Lower lobe of right lung (tissue), 2 donors: ENCODE results near the gene VPS41. TPM values are rescaled to one million over a fixed set of nuclear protein-coding genes. Genes with fewer than 3 reads are reported as not detected.

Experiments used
- ATAC-seq, 2 donors: fragments of 200-7000 bp; cut with Tn5 transposase; one replicate each; pipeline ENCODE4 v1.9.1; 2020 to 2022; ENCODE audit warnings: mild to moderate bottlenecking in 2 of 2, moderate library complexity in 2 of 2
- DNase-seq: peaks from one replicate; pipeline ENCODE4 v3.0.0-alpha.2; 2020
- H3K27ac ChIP-seq: fragments of 200-600 bp; one replicate; pipeline ENCODE4 v1.8.0; 2022
- H3K27me3 ChIP-seq: fragments of 200-600 bp; one replicate; pipeline ENCODE4 v1.8.0; 2022; ENCODE audit warnings: low read depth
- H3K36me3 ChIP-seq: fragments of 200-600 bp; one replicate; pipeline ENCODE4 v1.8.0; 2022; ENCODE audit warnings: mild to moderate bottlenecking
- H3K4me1 ChIP-seq: fragments of 200-600 bp; one replicate; pipeline ENCODE4 v1.8.0; 2022
- H3K4me3 ChIP-seq: fragments of 200-600 bp; one replicate; pipeline ENCODE4 v1.8.0; 2022; ENCODE audit warnings: mild to moderate bottlenecking
- H3K9me3 ChIP-seq: fragments of 200-600 bp; one replicate; pipeline ENCODE4 v1.8.0; 2022
- intact Hi-C: fragments of 100-400 bp; cut with DNase I; formaldehyde crosslinking; loops from one replicate; pipeline ENCODE4 v1.11.0; 2022
- total RNA-seq: library from RNA; stranded (reverse); fragmentation: NEBNext Ultra II Directional; extraction: Animal tissue kit (Norgen Biotek cat#: 25700); gene quantifications from one replicate; pipeline ENCODE4 v1.2.1, GENCODE V29; 2021
- TF ChIP-seq, protein P1 (sequence below): fragments of 200-600 bp; IDR thresholded peaks from one replicate; pipeline ENCODE4 v1.8.0; 2022; ENCODE audit warnings: antibody characterized with exemption, mild to moderate bottlenecking
- donor health status: DM: no; HTN: yes; CAD: no; lungs with severe emphysema.

Gene VPS41
- total RNA-seq, 1 donor from 2014 or later = 103 TPM

DNA sequence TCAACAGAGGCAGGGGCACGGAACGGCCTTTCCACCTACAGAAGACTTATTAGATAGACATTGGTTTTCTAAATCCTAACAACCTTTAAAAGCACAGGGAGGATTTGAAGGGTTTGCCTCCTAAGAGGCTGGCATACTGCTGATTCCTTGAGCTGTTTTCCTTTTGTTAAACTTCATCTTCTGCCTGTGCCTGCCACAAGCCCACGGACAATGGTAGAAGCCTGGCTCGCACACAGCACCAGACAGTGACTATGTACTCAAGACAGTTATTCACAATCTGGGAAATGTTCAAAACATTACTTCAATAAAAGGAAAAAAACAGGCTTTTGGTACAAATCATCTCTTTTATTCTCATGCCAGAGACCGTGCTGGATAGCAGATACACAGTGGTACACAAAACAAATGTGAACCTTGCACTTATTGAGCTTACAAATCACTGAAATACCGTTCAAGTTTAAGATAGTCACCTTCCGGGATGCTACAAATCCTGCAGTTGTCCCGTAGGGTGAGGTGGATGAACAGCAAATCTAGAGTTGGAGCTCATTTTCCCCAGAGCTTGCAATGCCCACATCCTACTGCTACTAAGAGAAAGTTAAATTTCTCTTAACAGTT lies 63.9 kb downstream of the VPS41 start:
- Histone ChIP-seq H3K4me1 (no peaks in the 10 kb centered on the region), H3K4me3 (no peak overlapping the region), H3K36me3 (no peaks in the 10 kb centered on the region), H3K27me3 (no peaks in the 10 kb centered on the region), H3K9me3 (no peaks in the 10 kb centered on the region), H3K27ac (no peak overlapping the region)
- intact Hi-C loops = no loop called here
- ATAC-seq = no peak
- no peak for DNase-seq
- TF ChIP-seq, protein P1, sequence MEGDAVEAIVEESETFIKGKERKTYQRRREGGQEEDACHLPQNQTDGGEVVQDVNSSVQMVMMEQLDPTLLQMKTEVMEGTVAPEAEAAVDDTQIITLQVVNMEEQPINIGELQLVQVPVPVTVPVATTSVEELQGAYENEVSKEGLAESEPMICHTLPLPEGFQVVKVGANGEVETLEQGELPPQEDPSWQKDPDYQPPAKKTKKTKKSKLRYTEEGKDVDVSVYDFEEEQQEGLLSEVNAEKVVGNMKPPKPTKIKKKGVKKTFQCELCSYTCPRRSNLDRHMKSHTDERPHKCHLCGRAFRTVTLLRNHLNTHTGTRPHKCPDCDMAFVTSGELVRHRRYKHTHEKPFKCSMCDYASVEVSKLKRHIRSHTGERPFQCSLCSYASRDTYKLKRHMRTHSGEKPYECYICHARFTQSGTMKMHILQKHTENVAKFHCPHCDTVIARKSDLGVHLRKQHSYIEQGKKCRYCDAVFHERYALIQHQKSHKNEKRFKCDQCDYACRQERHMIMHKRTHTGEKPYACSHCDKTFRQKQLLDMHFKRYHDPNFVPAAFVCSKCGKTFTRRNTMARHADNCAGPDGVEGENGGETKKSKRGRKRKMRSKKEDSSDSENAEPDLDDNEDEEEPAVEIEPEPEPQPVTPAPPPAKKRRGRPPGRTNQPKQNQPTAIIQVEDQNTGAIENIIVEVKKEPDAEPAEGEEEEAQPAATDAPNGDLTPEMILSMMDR = no peak

DNA sequence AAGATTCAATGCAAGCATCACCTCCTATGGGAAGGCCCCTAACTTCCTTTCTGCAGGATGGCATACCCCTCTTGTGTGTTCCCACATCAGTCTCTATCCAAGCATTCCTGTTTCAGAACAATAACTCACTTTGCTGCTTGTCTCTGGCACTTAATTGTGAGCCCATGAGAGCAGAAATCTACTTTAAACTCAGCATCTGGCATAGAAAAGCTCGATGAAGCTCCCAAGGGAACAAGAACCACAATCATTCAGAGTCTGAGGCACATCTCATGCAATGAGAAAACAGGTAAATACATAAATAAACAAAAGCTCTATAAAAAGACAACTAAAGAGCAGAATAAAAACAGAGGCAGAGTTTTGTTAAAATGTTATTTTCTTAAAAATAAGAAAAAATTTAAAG lies 66.2 kb downstream of the VPS41 start:
- TF ChIP-seq, protein P1 = no peak
- no peaks in the 10 kb centered on the region for H3K36me3 ChIP-seq
- DNase-seq = no peak
- no peak overlapping the region for H3K4me3 ChIP-seq
- no peak overlapping the region for H3K27ac ChIP-seq
- H3K9me3 ChIP-seq = no peaks in the 10 kb centered on the region
- ATAC-seq = no peak
- H3K27me3 ChIP-seq = no peaks in the 10 kb centered on the region
- intact Hi-C loops = no loop called here
- H3K4me1 ChIP-seq = no peaks in the 10 kb centered on the region

DNA sequence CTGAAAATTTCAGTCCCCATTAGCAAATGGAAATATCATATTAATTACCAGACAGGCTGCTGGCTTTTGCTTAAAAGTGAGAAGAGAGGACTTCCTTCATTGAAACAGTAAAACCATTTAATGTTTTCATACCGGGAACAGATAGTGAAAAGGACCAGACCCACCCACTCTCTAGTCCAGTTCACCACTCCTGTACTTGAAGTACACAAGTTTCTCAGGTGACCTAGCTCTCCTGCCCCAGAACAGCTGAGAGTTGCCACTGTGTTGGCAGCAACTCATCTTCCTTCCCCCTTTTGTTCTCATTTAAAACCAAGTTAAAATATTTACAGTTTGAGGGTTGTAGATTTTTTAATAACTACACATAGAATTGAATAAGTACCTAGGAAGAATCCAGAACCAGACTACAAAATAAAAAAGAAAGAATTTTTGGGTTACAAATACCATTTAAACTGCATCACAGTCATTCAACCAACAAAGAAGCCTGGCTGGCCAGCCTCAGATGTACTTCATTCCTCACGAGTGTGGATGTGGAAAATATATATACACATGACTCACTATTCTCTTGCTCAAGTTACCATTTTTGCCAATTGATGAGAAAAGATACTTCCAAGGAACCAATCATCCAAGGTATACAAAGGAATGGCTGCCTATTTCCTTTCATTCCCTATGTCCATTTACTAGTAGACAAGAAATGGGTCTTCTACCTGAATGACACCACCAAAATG lies 68.1 kb downstream of the VPS41 start:
- Histone ChIP-seq H3K27me3 (no peaks in the 10 kb centered on the region), H3K4me1 (no peaks in the 10 kb centered on the region), H3K36me3 (no peaks in the 10 kb centered on the region), H3K4me3 (no peak overlapping the region), H3K9me3 (no peaks in the 10 kb centered on the region), H3K27ac (no peak overlapping the region)
- TF ChIP-seq, protein P1 = no peak
- intact Hi-C loops = no loop called here
- ATAC-seq = no peak
- no peak for DNase-seq

DNA sequence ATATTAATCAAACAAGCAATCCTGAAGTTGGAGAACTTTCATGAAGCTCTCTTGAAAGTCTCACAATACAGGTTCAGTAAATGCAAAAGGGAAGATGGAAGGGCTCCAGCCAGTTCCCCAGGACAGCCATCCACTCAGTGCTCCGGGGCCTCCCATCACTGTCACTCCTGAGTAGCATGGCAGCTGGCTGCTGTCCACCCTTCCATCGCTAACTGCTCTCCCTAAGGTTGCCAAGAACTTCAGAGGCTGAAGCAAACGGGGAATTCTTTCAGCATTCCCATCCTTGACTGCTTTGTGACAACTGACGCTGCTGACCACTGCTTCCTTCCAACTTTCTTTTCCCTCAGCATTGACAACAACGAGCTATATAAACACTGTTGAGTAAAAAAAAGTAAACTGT lies 69.1 kb downstream of the VPS41 start:
- ATAC-seq (no peak), DNase-seq (no peak)
- Histone ChIP-seq H3K4me1 (no peaks in the 10 kb centered on the region), H3K4me3 (no peak overlapping the region), H3K27me3 (no peaks in the 10 kb centered on the region), H3K36me3 (no peaks in the 10 kb centered on the region), H3K27ac (no peak overlapping the region), H3K9me3 (no peaks in the 10 kb centered on the region)
- intact Hi-C loops = no loop called here
- TF ChIP-seq, protein P1 = no peak

DNA sequence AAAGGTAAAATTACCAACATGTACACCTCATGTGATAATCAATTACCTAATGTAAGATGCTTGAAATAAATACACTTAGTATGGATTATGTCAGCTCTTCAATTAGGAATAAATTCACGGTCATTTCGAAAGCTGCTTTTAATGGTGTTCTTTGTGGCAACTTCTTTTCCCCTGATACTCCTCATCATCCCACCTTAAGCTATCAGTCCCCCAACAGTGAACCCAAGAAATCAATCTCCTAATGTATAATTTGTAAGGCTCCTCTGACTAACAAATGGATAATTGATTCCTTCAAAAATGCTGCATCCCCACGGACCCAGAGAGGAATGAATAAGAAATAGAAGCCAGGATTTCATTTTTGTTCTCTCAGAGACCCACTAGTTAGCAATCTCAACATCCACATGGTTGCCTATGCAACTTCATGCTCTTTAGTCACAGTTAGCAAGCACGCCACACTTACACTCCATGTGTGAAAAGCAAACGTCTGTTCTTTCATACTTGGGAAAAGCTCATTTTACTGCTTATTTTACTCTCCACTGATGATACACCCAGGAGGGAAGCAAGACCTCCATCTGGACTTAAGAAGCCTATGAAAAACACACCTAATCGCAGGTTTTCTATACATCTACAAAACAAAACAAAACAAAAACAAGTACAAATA lies 70.1 kb downstream of the VPS41 start:
- no peaks in the 10 kb centered on the region for H3K9me3 ChIP-seq
- no peaks in the 10 kb centered on the region for H3K36me3 ChIP-seq
- no peaks in the 10 kb centered on the region for H3K27me3 ChIP-seq
- TF ChIP-seq, protein P1 = no peak
- ATAC-seq (no peak), DNase-seq (no peak)
- no peak overlapping the region for H3K27ac ChIP-seq
- no peaks in the 10 kb centered on the region for H3K4me1 ChIP-seq
- no peak overlapping the region for H3K4me3 ChIP-seq
- intact Hi-C loops = no loop called here
